ENCODE data around the gene CCDC12.

Gene CCDC12

DNA sequence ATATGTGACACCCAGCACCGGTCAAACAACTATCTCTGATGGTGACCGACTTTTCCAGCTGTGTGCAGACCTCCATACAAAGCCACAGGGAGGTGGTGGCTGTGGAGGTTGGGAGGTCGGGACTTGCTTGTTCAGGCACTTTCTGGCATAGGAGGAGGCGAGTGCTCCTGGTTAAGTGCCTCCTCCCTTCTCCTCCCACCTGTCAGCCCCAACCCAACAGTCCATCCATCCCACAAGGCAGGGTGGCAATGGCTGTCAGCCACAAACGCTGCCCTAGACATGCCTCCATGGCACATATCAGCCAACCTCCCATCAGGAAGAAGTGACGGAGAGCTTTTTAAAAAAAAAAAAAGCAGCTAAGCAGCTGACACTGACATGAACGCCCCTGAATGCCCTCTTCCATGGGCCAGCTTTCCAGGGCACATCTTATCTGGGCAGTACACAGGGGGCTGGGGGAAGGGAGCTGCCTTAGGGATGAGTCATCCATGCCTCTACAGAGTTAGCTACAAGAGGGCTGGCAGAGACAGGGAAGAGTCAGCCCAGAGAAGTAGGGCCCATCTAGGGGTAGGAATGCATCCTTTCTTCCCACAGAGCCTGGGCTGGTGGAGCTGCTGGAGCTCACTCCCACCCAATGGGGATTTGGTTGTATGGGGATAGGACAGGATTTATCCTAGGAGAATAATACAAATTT, 41.2 kb downstream of the CCDC12 start:
- DNase-seq: no peak

DNA sequence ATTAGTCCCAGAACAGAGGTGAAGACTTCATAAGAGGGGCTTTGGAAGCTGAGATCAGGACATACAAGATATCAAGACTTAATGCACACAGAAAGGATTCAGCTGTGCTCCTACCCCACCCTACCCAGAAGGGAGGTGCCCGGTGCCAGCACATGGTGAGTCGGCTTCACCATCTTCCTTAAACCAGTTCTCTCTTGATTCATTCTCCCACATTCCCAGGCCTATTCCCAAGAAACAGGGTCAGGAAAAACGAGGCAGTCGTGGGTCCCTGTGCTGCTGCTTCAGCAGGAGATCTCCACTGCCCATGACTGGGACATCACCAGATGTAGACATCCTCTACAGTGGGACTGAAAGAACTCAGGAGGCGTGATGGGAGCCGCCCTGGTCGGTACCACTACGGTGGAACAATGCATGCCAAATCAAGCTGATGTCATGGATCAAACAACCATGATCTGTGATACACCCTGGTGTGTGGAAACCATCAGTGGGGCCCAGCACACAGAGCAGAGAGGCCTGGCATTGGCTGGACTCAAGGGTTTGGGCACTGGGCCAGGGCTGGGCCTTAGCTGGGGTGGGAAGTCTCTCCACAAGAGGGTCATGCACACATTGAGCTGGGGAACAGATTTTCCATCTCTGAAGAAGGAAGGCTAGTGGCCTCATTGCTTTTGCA, 41.9 kb downstream of the CCDC12 start:
- DNase-seq: no peak

DNA sequence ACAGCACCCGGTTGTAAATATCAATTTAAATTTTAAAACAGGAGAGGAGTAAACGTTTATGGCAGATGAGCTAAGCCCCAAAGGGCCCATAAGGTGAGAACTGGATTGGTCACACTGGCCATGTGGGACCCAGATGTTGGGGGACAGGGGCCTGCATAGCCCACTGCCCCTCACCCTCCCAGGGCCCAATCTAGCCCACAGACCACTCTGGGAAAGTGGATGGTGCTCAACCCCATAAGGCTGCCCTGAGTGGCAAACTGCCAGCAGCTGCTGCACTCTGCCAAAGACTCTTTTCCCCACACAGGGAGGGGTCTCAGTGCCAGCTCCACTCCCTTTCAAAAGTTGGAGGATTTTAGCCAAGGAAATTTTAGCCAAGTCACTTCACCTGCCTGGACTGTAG, 42.5 kb downstream of the CCDC12 start:
- DNase-seq: no peak

DNA sequence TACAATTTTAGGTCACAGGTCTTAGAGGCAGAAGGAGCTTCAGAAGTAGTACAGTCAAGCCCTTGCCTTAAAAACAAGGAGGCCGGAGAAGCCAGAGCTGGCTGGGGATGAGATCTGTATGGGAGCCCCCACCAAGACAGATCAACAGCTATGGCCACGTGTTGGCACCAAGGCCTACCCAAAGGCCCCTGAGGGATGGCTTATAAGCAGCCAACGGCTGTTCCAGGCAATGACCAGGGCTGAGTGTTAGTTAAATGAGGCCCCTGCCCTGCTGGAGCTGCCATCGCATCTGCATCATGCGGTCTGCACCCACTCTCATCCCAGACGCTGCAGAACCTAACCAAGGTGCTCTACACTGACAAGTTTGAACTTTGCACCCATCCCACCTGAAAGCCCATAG, 43.3 kb downstream of the CCDC12 start:
- no peak for DNase-seq

DNA sequence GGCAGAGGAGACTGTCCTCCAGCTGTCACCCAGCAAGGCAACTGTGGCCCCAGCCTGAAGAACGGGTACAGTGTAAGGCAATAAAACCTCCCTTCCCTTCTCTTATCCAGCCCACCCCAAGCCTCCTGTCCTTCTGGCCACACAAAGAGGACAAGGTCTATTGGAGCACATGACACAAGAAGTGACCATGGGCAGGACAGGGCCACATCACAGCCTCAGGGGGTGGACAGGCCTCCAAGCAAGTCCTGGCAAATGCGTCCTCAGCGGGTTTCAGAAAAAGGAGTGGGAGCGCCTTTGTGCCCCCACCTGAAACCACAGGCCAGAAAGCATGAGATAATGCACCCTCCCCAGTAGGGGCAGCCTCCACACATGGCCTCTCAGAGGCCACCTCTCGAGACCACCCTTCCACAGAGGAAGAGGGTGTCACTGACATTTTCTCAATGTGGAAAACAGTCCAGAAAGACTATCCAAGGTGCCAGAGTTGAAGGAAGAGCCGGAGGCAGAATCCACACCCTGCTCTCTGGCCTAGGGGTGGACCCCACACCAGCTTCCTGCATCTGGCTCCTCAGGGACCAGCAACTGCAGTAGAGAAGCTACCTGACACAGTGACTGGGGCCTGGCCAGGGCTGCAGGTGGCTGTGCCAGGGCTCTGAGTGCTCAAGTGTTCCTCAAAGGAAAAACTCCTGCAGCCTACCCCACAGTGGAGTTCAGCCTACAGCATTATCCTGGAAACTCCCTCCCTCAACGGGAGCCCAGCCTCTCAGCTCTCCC, 43.9 kb downstream of the CCDC12 start:
- DNase-seq: no peak

DNA sequence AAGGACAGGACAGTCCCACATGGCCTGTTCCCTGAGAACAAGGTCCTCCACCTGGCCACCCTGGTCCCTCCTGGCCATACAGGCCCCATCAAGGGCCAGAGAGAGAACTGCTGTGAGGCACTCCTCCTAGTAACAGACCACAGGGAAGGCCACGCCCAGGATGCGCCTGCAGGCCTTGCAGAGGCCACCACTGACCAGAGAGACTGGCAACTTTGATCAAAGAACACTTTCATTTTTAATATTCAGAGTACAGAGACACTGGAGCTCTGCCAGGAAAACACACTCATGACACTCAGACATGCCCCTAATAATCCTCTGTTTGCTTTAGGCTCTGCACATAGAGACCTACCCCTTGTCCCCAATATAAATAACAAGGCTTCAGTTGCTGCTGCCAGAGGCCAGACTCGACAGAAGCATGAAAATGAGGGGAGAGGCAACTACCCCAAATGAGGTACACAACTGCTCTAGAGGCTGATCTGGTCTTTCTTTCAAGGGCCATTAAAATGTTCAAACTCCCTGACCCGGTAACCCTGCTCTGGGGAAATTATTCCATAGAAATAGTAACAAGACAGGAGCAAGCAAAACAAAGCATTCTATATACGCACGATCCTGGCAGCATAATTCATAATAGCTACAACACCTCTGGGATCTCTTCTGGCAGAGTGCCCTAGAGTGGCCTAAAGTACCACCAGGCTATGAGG, 44.8 kb downstream of the CCDC12 start:
- no peak for DNase-seq

DNA sequence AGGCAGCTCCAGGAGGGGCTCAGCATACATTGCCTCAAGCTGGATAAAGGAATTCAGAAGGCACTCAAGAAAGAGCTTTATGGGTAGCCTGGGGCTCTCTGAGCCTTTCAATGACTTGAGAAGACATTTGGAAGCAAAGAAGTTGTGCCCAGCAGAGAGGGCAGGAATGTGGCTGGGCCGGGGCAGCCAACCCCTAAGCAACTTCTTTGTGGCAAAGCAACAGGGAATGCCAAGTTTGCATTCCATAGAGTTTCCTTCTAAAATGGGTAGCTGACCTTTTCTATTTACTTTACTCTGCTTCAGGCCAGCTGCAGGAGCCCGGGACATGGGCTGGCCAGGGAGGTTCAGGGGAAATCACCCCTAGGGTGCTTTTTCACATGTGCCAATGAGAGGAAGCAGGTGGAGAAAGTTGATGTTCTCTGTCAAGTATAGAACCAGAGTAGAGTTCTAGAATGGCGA, 45.6 kb downstream of the CCDC12 start:
- no peak for DNase-seq

DNA sequence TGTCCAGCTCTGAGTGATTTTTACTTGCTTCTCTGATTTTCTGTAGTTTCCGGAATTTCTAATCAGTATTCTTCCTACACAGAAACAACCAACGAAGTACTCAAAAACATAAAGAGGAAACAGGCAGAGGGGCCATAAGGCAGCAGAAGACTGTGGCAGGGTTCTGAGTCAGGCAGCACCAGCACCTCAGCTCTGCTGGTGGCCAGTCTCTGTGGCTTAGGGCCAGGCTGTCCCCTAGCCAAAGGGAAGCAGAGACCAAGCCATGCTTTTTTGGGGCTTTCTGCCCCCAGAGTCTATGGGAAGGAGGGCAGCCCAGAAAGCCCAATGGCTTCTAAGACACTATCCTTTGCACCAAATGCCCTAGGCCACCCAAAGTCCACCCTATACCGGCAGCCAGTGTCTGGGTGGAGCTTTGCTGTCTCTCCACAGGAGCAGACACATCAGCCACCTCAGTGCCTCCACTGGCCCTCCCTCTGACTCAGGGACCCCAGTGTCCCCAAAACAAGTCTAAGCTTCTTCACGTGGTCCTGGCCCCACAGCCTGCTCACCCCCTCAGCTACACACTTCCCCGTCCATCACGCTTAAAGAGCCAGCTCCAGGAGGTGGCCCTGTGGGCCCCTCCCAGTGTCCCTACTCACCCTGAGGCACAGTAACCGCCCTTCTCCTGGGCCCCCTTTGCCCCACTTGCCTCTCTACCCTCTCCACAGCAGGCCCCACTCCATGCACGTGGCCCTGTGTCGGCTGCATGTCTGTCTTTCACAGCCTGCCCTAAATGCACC, 46.2 kb downstream of the CCDC12 start:
- DNase-seq: no peak

DNA sequence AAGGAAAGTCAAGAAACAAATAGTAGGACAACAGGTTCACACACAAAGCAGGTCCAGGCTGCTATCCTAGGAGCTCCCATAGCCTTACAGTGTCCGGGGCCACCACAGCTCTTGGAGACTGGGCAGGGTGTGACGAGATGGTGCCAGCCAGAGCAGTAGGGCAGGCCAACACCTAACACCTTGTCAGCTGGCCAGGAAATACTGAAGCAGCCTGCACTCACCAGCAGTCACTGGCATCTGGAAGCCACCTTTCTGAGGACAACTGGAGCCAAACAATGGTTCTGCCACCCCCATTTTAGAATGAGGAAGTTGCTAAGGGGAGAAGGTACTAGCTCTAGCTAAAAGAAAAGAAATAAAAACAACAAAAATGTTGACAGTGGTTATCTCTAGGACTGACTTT, 47.2 kb downstream of the CCDC12 start:
- DNase-seq: no peak

DNA sequence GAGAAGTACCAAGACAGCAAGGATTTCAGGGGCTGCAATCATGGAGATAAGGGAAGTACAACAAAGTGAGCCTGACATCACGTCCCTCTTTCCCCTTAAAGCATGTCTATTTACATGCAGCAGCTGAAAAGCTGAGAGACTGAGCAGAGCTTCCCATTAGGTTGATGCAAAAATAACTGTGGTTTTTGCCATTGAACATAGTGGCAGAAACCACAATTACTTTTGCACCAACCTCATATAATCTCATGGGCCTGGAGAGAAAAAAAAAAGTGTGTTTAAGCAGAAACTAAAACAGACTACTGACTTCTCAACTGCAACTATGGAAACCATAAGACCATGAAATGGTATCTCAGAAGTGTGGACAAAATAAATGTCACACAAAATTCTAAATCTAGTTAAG, 48.3 kb downstream of the CCDC12 start:
- DNase-seq: no peak

DNA sequence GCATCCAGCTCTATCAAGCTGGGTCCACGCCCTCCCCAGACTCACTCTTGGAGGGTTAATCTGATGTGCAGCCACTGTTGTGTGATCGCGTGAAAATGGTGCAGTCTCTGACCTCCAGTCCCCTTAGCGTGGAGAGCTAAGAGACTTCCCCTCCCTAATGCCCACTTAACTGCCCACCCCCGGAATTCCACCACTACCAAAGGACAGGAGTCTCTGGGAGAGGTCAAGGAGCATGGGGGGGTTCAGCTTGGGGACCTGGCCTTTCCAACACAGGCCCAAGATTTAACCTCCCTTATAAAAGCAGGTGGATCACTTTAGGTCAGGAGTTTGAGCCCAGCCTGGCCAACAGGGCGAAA, 48.8 kb downstream of the CCDC12 start:
- DNase-seq: no peak

DNA sequence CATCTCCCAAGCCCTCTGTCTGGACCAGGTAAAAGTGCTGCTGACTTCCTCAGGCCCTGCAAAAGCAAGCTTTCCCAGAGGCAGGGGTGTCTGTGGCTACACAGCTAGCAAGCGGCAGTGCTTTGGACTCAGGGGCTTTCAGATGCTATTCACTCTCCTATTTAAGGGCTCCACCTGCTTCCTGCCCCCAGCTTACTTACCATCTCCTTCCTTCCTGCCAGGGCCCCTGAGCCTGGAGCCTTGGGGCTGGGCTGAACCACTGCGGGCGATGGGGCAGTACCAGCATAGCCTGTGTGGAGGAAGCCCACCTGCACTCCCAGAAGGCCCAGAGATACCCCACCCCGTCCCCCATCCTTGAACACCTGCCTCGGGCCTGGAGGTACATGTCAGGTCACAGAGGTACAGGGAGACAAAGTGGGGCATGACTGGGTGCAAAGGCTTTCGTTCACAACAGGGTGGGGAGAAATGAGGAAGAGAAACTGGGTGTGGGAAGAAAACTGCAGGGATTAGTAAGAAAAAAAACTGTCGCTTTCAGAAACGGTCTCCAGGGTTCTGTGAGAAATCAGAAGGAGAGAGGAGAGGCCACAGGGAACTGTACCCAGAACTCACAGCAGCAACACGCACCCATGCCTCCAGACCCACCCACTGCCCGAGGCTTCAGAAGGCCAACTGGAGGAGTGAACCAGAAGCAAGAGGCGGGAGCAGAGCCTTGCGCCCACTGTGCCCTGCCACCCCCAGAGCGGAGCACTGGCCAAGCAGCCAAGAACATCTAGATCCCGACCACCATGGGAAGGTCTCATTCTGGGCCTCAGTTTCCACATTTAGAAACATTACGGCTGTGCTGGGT, 49.5 kb downstream of the CCDC12 start:
- no peak for DNase-seq

DNA sequence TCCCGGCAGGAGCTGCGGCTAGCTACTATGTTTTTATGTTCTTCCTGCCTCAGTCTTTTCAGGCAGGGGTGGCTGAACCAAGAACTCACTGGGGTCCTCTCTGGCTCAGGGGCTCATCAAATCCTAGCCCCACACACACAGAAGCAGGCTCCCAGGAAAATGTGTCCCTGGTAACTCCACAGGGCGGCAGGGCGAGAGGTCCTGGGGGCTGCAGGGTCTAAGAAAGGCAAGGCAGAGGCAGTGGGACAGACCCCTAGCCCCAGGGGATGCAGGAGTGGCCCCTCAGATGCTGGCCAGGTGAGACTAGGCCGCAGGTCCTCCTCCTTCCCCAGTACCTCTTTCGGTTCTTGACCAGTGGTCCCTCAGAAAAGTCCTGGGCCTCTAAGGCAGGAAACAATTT, 50.1 kb downstream of the CCDC12 start:
- no peak for DNase-seq

DNA sequence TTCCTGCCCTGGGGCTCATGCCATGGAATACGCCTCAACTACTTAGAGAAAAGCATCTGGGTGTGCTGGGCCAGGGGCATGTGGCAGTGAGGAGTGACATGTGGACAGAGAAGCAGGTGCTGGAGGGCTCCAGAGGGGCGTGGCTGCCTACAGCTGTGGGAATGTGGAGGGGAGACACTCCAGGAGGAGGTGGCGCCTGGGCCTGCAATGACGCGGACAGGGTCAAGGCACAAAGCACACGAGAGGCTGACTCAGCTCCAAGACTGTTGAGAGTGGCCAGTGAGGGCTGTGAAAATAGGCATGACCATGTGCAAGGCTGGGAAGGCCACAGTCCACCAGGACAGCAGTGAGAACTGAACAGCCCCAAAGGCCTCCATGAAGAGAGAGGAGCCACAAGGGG, 50.5 kb downstream of the CCDC12 start:
- DNase-seq: no peak

DNA sequence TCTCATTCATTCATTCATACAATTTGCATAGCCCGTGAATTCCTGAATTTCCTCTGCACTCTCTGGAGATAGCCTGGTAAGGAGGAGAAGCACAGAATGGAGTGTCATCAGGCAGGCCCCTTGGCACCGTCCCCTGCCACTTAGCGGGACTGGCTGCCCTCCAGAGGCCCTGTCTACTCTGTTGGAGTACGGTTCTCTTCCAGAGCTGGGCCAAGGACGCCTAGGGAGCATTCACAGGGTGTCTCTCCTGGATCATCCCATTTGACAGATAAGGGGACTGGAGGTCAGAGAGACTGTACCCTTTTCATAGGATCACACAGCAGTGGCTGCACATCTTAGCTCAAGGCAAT, 51.0 kb downstream of the CCDC12 start:
- no peak for DNase-seq

DNA sequence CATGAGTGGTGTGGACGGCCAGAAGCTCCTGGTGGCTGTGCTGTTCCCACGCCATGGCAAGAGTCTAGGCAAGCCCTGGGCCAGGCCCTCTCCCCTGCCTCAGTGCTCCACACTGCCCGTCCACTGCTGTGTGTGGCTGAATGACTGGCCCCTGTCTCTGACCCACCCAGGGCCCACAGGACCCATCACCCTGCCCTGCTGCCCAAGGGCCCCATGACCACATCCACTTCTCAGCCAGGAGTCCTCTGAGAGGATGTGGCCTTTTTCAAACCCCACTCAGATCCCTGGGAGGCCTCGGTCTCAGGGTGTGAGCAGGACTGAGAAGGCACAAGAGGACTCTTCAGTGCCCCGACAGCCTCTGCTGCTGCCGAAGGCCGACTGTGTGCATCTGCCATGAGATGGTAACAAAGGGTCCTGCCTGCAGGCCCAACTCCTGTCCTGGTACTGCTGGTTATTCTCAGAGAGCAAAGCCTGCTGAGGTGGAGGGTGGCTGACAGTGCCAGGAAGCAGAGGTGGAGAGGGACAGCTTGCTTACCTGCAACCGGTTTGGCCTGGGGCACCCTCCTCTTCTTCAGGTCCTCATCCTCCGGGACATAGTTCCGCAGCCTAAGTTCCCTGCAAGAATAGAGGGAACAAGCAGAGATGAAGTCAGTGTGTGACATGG, 51.5 kb downstream of the CCDC12 start:
- peak; percentile 37 for DNase-seq

DNA sequence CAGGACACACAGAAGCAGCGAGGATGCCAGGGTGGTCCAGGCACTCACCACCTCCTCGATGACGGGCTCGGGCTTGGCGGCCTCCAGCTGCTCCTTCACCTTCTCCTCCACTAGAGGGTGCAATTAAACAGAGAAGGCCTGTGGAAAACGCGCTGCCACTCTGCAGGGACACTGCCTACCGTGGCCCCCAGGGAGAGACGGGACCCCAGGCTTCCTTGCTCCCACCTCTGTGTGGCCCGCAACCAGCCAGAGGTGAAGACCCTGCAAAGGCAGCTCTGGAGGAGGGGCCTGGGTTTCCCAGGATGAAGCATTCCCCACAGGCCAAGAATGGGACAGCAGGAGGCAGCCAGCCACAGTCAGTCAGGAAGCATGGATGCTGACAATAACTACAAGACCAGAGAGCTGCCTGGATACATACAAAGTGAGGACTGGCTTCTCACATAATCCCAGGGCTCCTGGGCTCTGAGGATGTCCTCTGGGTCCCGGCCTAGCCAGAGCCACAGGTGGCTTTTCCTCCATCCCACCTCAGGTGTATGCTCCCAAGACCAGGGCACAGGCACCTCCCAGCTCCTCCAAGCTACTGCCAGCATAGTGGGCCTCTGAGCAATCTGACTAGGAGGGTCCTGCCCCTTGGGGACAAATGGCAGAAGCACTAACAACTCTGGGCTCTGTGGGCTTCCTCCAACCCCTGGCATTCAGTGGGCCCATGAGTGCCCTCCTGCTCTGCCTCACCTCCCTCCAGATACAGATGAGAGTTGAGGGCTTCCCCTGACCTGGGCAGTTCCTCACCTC, 52.8 kb downstream of the CCDC12 start:
- DNase-seq: peak; percentile 46

DNA sequence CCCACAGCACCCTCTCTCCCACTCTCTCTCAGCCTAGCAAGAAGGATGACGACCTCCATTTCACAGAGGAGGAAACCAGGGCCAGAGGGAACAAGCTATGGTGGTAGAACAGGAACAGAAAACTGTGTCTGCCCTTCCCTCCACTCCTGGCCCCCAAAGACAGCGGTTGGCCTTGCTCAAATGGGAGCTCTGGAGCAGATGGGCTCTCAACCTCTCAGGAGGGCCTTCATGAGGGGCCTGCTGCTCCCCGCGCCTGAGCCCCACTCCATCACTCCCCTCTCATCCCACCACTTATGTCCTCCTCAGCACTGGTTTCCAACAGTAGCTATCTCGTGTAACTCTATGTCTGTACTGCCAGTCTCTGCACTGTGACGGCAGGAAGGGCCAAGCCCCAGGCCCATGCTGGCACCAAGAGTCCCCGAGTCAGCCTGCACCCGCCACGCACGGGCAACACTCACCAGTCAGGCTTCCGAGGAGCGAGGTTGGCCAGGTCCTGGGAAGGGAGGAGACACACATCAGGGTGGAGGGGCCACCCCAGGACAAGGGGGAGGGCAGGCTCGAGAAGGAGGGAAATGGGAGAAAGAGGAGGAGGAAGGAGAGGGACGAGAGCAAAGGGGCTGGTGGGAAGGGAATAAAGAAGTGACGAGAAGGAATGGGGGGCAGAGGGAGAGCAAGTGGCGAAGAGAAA, 53.5 kb downstream of the CCDC12 start:
- no peak for DNase-seq

DNA sequence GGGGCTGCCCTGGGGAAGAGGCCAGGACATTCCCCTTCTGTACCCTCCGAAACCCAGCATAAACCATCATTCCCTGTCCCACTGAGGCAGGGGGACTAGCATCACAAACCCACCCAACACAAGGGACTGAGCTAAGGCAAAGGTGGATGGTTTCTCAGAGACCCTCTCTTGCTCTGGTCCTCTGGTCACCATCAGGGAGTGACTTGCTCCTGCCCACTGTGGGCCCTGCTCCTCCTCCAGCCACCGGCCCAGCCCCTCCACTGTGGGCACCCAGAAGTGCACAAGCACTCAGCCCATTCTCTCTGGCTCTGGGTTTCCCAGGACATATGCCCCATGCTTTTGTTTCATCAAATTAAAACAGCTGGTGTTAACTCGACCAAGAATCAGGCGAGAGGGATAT, 54.1 kb downstream of the CCDC12 start:
- DNase-seq: no peak

DNA sequence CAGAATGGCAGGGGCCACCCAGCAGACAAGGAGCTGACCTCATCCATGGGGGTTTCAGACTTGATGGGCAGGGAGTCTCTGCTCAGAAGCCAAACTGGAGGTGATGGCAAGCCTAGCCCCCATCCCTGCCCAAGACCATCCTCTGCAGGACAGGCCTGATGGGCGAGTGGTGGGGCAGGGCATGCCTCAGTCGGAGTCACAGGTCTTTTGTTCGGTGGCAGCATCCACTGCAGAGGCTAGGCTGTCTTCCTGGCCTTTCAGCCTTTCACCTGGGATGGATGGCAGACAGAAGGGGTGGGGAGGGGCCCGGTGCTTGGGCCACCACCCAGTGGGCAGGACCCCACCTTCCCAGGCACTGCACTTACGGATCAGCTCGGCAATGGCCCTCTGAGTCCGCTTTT, 54.7 kb downstream of the CCDC12 start:
- no peak for DNase-seq
